ENCODE results near the gene KXD1. TPM values are rescaled to one million over a fixed set of nuclear protein-coding genes. Genes with fewer than 3 reads are reported as not detected.

The KXD1 gene
- 100 to 1,000 TPM; 101 to 108 TPM for total RNA-seq

- peaks cover 12% of the 10 kb centered on the region for H3K36me3 Mint-ChIP-seq (ENCODE audit: low read depth)
- POLR2A ChIA-PET: interaction anchor here (0.7 to 4.0 kb wide), 12 partner anchors 10 to 236 kb away, joined by 3 to 44 read pairs (median 6); partner anchors contain the start of genes ELL, FKBP8, REX1BD and UBA52
- CTCF ChIA-PET: interaction anchor here (1.1 to 4.6 kb wide), 9 partner anchors 13 to 107 kb away, joined by 3 to 37 read pairs (median 6); partner anchors contain the start of genes ELL, FKBP8, REX1BD and UBA52
- H3K9me3 Mint-ChIP-seq (ENCODE audit: insufficient read depth): no peaks in the 10 kb centered on the region
- ATAC-seq (peak; percentile 98), DNase-seq (peak; percentile 100)
- H3K27ac Mint-ChIP-seq: peak within 1 kb of the TSS; percentile 94
- H3K4me3 Mint-ChIP-seq: peak within 1 kb of the TSS; percentile 94
- H3K27me3 Mint-ChIP-seq (ENCODE audit: low read depth): no peaks in the 10 kb centered on the region
- H3K4me1 Mint-ChIP-seq (ENCODE audit: low read depth): peaks cover 26% of the 10 kb centered on the region
Observed at GRCh38 chr19:18557411-18558201, at the start of gene KXD1. TSS of gene KXD1 (plus strand) at chr19:18557870. CDS start at chr19:18562057, 4,187 bp downstream.

GRCh38 chr19:18508585-18508984, 49.1 kb upstream of the KXD1 start:
- DNase-seq (no peak), ATAC-seq (no peak)
- POLR2A ChIA-PET: interaction anchor here (1.6 to 2.1 kb wide), 2 partner anchors 11 to 13 kb away, joined by 5 to 7 read pairs; partner anchors contain the start of gene ELL
- H3K27ac Mint-ChIP-seq: peak overlapping the region; percentile 15
- H3K4me3 Mint-ChIP-seq: no peak overlapping the region
- H3K4me1 Mint-ChIP-seq (ENCODE audit: low read depth): peaks cover 64% of the 10 kb centered on the region
- no peaks in the 10 kb centered on the region for H3K9me3 Mint-ChIP-seq (ENCODE audit: insufficient read depth)
- H3K27me3 Mint-ChIP-seq (ENCODE audit: low read depth): no peaks in the 10 kb centered on the region
- CTCF ChIA-PET: interaction anchor here (1.2 to 6.8 kb wide), 5 partner anchors 12 to 47 kb away, joined by 3 to 78 read pairs (median 4); partner anchors contain the start of gene ELL
- peaks cover 3% of the 10 kb centered on the region for H3K36me3 Mint-ChIP-seq (ENCODE audit: low read depth)

GRCh38 chr19:18510216-18510615, 47.5 kb upstream of the KXD1 start:
- POLR2A ChIA-PET: interaction anchor here (1.6 kb wide), 1 partner anchor 10 kb away, joined by 5 read pairs; no protein-coding TSS in a partner anchor
- Mint-ChIP-seq H3K27ac (no peak overlapping the region), H3K27me3 (ENCODE audit: low read depth) (no peaks in the 10 kb centered on the region)

GRCh38 chr19:18513868-18514267, 43.8 kb upstream of the KXD1 start:
- CTCF ChIA-PET: no interaction called here
- Mint-ChIP-seq H3K4me3 (no peak overlapping the region), H3K27me3 (ENCODE audit: low read depth) (no peaks in the 10 kb centered on the region), H3K36me3 (ENCODE audit: low read depth) (no peaks in the 10 kb centered on the region), H3K9me3 (ENCODE audit: insufficient read depth) (no peaks in the 10 kb centered on the region), H3K27ac (no peak overlapping the region), H3K4me1 (ENCODE audit: low read depth) (peaks cover 29% of the 10 kb centered on the region)
- POLR2A ChIA-PET: no interaction called here
- no peak for DNase-seq
- no peak for ATAC-seq

More at GRCh38 chr19:18510216-18510615, 47.5 kb upstream of the KXD1 start:
- ATAC-seq (no peak), DNase-seq (no peak)
- peaks cover 3% of the 10 kb centered on the region for H3K36me3 Mint-ChIP-seq (ENCODE audit: low read depth)
- CTCF ChIA-PET: interaction anchor here (0.8 to 6.8 kb wide), 4 partner anchors 10 to 78 kb away, joined by 3 to 78 read pairs (median 4); partner anchors contain the start of gene ELL
- H3K4me3 Mint-ChIP-seq: no peak overlapping the region
- H3K9me3 Mint-ChIP-seq (ENCODE audit: insufficient read depth): no peaks in the 10 kb centered on the region
- H3K4me1 Mint-ChIP-seq (ENCODE audit: low read depth): peaks cover 54% of the 10 kb centered on the region

GRCh38 chr19:18514800-18515682, 42.6 kb upstream of the KXD1 start:
- no peaks in the 10 kb centered on the region for H3K9me3 Mint-ChIP-seq (ENCODE audit: insufficient read depth)
- H3K4me3 Mint-ChIP-seq: no peak overlapping the region
- H3K27me3 Mint-ChIP-seq (ENCODE audit: low read depth): no peaks in the 10 kb centered on the region
- H3K36me3 Mint-ChIP-seq (ENCODE audit: low read depth): no peaks in the 10 kb centered on the region
- DNase-seq: no peak
- ChIA-PET CTCF (no interaction called here), POLR2A (no interaction called here)
- peak overlapping the region; percentile 64 for H3K27ac Mint-ChIP-seq
- ATAC-seq: no peak
- peaks cover 27% of the 10 kb centered on the region for H3K4me1 Mint-ChIP-seq (ENCODE audit: low read depth)

- no peaks in the 10 kb centered on the region for H3K27me3 Mint-ChIP-seq (ENCODE audit: low read depth)
- H3K36me3 Mint-ChIP-seq (ENCODE audit: low read depth): no peaks in the 10 kb centered on the region
- H3K4me3 Mint-ChIP-seq: no peak overlapping the region
- peaks cover 22% of the 10 kb centered on the region for H3K4me1 Mint-ChIP-seq (ENCODE audit: low read depth)
- H3K27ac Mint-ChIP-seq: no peak overlapping the region
- ATAC-seq: no peak
- no peaks in the 10 kb centered on the region for H3K9me3 Mint-ChIP-seq (ENCODE audit: insufficient read depth)
- ChIA-PET POLR2A (interaction anchor here (0.6 kb wide), 1 partner anchor 460 kb away, joined by 3 read pairs; no protein-coding TSS in a partner anchor), CTCF (no interaction called here)
- DNase-seq: no peak
Observed at GRCh38 chr19:18515959-18516358, 41.7 kb upstream of the KXD1 start.

GRCh38 chr19:18517606-18518005, 40.1 kb upstream of the KXD1 start:
- no peaks in the 10 kb centered on the region for H3K36me3 Mint-ChIP-seq (ENCODE audit: low read depth)
- H3K9me3 Mint-ChIP-seq (ENCODE audit: insufficient read depth): no peaks in the 10 kb centered on the region
- ATAC-seq (no peak), DNase-seq (no peak)
- ChIA-PET CTCF (interaction anchor here (1.1 to 3.4 kb wide), 2 partner anchors 26 to 72 kb away, joined by 5 to 18 read pairs; partner anchors contain the start of genes FKBP8 and REX1BD), POLR2A (interaction anchor here (0.7 kb wide), 1 partner anchor 16 kb away, joined by 3 read pairs; no protein-coding TSS in a partner anchor)
- H3K4me3 Mint-ChIP-seq: no peak overlapping the region
- no peak overlapping the region for H3K27ac Mint-ChIP-seq
- no peaks in the 10 kb centered on the region for H3K27me3 Mint-ChIP-seq (ENCODE audit: low read depth)
- peaks cover 25% of the 10 kb centered on the region for H3K4me1 Mint-ChIP-seq (ENCODE audit: low read depth)

GRCh38 chr19:18518639-18519038, 39.0 kb upstream of the KXD1 start:
- no peak overlapping the region for H3K4me3 Mint-ChIP-seq
- ATAC-seq (no peak), DNase-seq (no peak)
- CTCF ChIA-PET: interaction anchor here (0.8 to 5.0 kb wide), 10 partner anchors 9 to 329 kb away, joined by 3 to 78 read pairs (median 30); partner anchors contain the start of genes FKBP8, KXD1 and REX1BD
- H3K9me3 Mint-ChIP-seq (ENCODE audit: insufficient read depth): no peaks in the 10 kb centered on the region
- no peaks in the 10 kb centered on the region for H3K27me3 Mint-ChIP-seq (ENCODE audit: low read depth)
- peaks cover 26% of the 10 kb centered on the region for H3K4me1 Mint-ChIP-seq (ENCODE audit: low read depth)
- H3K36me3 Mint-ChIP-seq (ENCODE audit: low read depth): no peaks in the 10 kb centered on the region
- no peak overlapping the region for H3K27ac Mint-ChIP-seq
- POLR2A ChIA-PET: interaction anchor here (3.6 kb wide), 1 partner anchor 54 kb away, joined by 28 read pairs; the partner anchor contains the start of gene UBA52

- POLR2A ChIA-PET: interaction anchor here (0.7 to 3.6 kb wide), 11 partner anchors 11 to 399 kb away, joined by 3 to 28 read pairs (median 5); partner anchors contain the start of genes COPE, DDX49, FKBP8 and KXD1
Observed at GRCh38 chr19:18519962-18520847, 37.5 kb upstream of the KXD1 start.

More at GRCh38 chr19:18519962-18520847, 37.5 kb upstream of the KXD1 start:
- DNase-seq (peak; percentile 78), ATAC-seq (no peak)
- Mint-ChIP-seq H3K36me3 (ENCODE audit: low read depth) (no peaks in the 10 kb centered on the region), H3K9me3 (ENCODE audit: insufficient read depth) (no peaks in the 10 kb centered on the region), H3K4me1 (ENCODE audit: low read depth) (peaks cover 20% of the 10 kb centered on the region), H3K27me3 (ENCODE audit: low read depth) (no peaks in the 10 kb centered on the region), H3K27ac (peak overlapping the region; percentile 77), H3K4me3 (peak overlapping the region; percentile 79)
- CTCF ChIA-PET: interaction anchor here (0.7 to 5.0 kb wide), 38 partner anchors 9 to 499 kb away, joined by 3 to 78 read pairs (median 5); partner anchors contain the start of genes COPE, DDX49, FKBP8 and KXD1
